ENCODE results near the gene KLB.

The KLB gene

DNA sequence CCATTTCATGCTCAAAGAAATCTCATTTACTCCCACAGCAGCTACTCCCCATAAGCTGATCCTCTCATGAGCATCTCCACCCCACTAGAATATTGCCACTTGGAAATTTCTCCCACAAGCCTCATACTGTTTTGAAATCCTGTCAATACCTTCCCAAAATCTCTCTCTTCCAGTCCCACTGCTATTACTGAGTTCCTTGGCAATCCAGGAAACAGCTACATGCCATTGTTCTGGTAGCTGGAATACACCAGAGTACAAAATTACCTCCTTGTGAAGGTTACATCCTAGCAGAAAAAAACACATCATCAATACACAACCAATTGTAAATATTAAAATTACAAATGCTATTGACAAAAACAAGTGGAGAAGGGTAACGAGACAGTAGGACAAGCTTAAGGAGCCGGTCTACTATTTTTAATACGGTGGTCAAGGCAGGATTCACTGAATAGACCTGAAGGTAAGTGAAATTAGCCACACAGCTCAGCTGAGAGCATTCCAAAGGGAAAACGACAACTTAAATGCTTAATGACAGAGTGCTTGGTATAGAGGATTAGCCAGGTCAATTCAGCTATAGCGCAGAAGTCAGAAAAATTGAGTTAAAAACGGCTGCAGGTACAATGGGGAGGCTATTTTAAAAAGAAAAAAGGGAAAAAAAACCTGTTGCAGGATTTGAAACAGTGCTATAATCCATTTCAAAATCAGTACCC lies 45.6 kb downstream of the KLB start:
- H4K12ac ChIP-seq (ENCODE audit: low read depth, low read length), result no peak overlapping the region
- H3K14ac ChIP-seq (ENCODE audit: low read length), result no peak overlapping the region
- no CpG with 5 or more reads among the region's 6 CpGs for WGBS (ENCODE audit: extremely low coverage, insufficient coverage, insufficient read length)
- no peaks in the 10 kb centered on the region for H3K4me1 ChIP-seq (ENCODE audit: control insufficient read depth in 1 of 2, insufficient read depth in 2 of 2, low read length in 2 of 2)
- H3K36me3 ChIP-seq (ENCODE audit: control insufficient read depth in 1 of 2, insufficient read depth in 2 of 2, low read length in 2 of 2), result peaks cover 16 to 39% of the 10 kb centered on the region in 2 experiments
- H4K91ac ChIP-seq (ENCODE audit: low read depth, low read length), result no peak overlapping the region
- no peak overlapping the region for H3K18ac ChIP-seq (ENCODE audit: low read length)
- H2BK120ac ChIP-seq (ENCODE audit: insufficient read depth, low read length, poor library complexity), result no peak overlapping the region
- H2BK12ac ChIP-seq (ENCODE audit: low read length), result no peak overlapping the region
- H2AFZ ChIP-seq (ENCODE audit: insufficient read depth, low read length, poor library complexity), result no peak overlapping the region
- H3K9me3 ChIP-seq (ENCODE audit: insufficient read depth, low read depth, low read length), result no peaks in the 10 kb centered on the region
- no peak overlapping the region for H3K27ac ChIP-seq (ENCODE audit: low read depth, low read length)
- H2BK5ac ChIP-seq (ENCODE audit: low read depth, low read length, poor library complexity), result no peak overlapping the region
- no peak overlapping the region for H2AK5ac ChIP-seq (ENCODE audit: low read length)
- H3K9ac ChIP-seq (ENCODE audit: low read length), result no peak overlapping the region
- H3K4ac ChIP-seq (ENCODE audit: low read depth, low read length), result no peak overlapping the region
- no peak overlapping the region for H3K4me3 ChIP-seq (ENCODE audit: low read depth, low read length)
- DNase-seq, result no peak
- no peak overlapping the region for H4K8ac ChIP-seq (ENCODE audit: low read depth, low read length)
- H3K23ac ChIP-seq (ENCODE audit: low read length), result no peak overlapping the region
- no peaks in the 10 kb centered on the region for H3K27me3 ChIP-seq (ENCODE audit: insufficient read depth, low read length)
- H3K79me1 ChIP-seq (ENCODE audit: low read length), result no peaks in the 10 kb centered on the region
- no peak overlapping the region for H3K4me2 ChIP-seq (ENCODE audit: low read length)
- peaks cover 2% of the 10 kb centered on the region for H3K79me2 ChIP-seq (ENCODE audit: control insufficient read depth, insufficient read depth, low read length, poor library complexity)

GRCh38 chr4:39452860-39453587 lies 46.3 kb downstream of the KLB start:
- WGBS (ENCODE audit: extremely low coverage, insufficient coverage, insufficient read length), result 100% methylated on average over 2 of the region's 11 CpGs
- Histone ChIP-seq H3K27ac (ENCODE audit: low read depth, low read length) (no peak overlapping the region), H3K27me3 (ENCODE audit: insufficient read depth, low read length) (no peaks in the 10 kb centered on the region), H4K8ac (ENCODE audit: low read depth, low read length) (no peak overlapping the region), H2BK120ac (ENCODE audit: insufficient read depth, low read length, poor library complexity) (no peak overlapping the region), H2AK5ac (ENCODE audit: low read length) (no peak overlapping the region), H4K12ac (ENCODE audit: low read depth, low read length) (no peak overlapping the region), H4K91ac (ENCODE audit: low read depth, low read length) (no peak overlapping the region), H3K79me1 (ENCODE audit: low read length) (no peaks in the 10 kb centered on the region), H3K23ac (ENCODE audit: low read length) (no peak overlapping the region), H3K4me3 (ENCODE audit: low read depth, low read length) (no peak overlapping the region), H3K36me3 (ENCODE audit: control insufficient read depth in 1 of 2, insufficient read depth in 2 of 2, low read length in 2 of 2) (peaks cover 16 to 42% of the 10 kb centered on the region in 2 experiments), H3K9ac (ENCODE audit: low read length) (no peak overlapping the region), H3K4ac (ENCODE audit: low read depth, low read length) (no peak overlapping the region), H2BK12ac (ENCODE audit: low read length) (no peak overlapping the region), H3K18ac (ENCODE audit: low read length) (no peak overlapping the region), H3K9me3 (ENCODE audit: insufficient read depth, low read depth, low read length) (no peaks in the 10 kb centered on the region), H3K79me2 (ENCODE audit: control insufficient read depth, insufficient read depth, low read length, poor library complexity) (peaks cover 2% of the 10 kb centered on the region), H3K14ac (ENCODE audit: low read length) (no peak overlapping the region), H2BK5ac (ENCODE audit: low read depth, low read length, poor library complexity) (no peak overlapping the region), H2AFZ (ENCODE audit: insufficient read depth, low read length, poor library complexity) (no peak overlapping the region), H3K4me2 (ENCODE audit: low read length) (no peak overlapping the region), H3K4me1 (ENCODE audit: control insufficient read depth in 1 of 2, insufficient read depth in 2 of 2, low read length in 2 of 2) (no peaks in the 10 kb centered on the region)
- no peak for DNase-seq

GRCh38 chr4:39453738-39454137 lies 47.0 kb downstream of the KLB start:
- H3K4me3 ChIP-seq (ENCODE audit: low read depth, low read length), result no peak overlapping the region
- H3K9ac ChIP-seq (ENCODE audit: low read length), result no peak overlapping the region
- H3K4me1 ChIP-seq (ENCODE audit: control insufficient read depth in 1 of 2, insufficient read depth in 2 of 2, low read length in 2 of 2), result no peaks in the 10 kb centered on the region
- H4K8ac ChIP-seq (ENCODE audit: low read depth, low read length), result no peak overlapping the region
- H3K79me1 ChIP-seq (ENCODE audit: low read length), result peaks cover 5% of the 10 kb centered on the region
- peaks cover 16 to 42% of the 10 kb centered on the region in 2 experiments for H3K36me3 ChIP-seq (ENCODE audit: control insufficient read depth in 1 of 2, insufficient read depth in 2 of 2, low read length in 2 of 2)
- no peak overlapping the region for H3K14ac ChIP-seq (ENCODE audit: low read length)
- no peaks in the 10 kb centered on the region for H3K27me3 ChIP-seq (ENCODE audit: insufficient read depth, low read length)
- H3K4ac ChIP-seq (ENCODE audit: low read depth, low read length), result no peak overlapping the region
- no peak overlapping the region for H2BK12ac ChIP-seq (ENCODE audit: low read length)
- peaks cover 7% of the 10 kb centered on the region for H3K79me2 ChIP-seq (ENCODE audit: control insufficient read depth, insufficient read depth, low read length, poor library complexity)
- no peak overlapping the region for H3K4me2 ChIP-seq (ENCODE audit: low read length)
- no peak overlapping the region for H3K27ac ChIP-seq (ENCODE audit: low read depth, low read length)
- DNase-seq, result no peak
- no peak overlapping the region for H2BK120ac ChIP-seq (ENCODE audit: insufficient read depth, low read length, poor library complexity)
- WGBS (ENCODE audit: extremely low coverage, insufficient coverage, insufficient read length), result no CpG with 5 or more reads among the region's 2 CpGs
- no peak overlapping the region for H4K91ac ChIP-seq (ENCODE audit: low read depth, low read length)
- H3K23ac ChIP-seq (ENCODE audit: low read length), result no peak overlapping the region
- H3K9me3 ChIP-seq (ENCODE audit: insufficient read depth, low read depth, low read length), result no peaks in the 10 kb centered on the region
- H2AK5ac ChIP-seq (ENCODE audit: low read length), result no peak overlapping the region
- H3K18ac ChIP-seq (ENCODE audit: low read length), result no peak overlapping the region
- no peak overlapping the region for H2BK5ac ChIP-seq (ENCODE audit: low read depth, low read length, poor library complexity)
- no peak overlapping the region for H2AFZ ChIP-seq (ENCODE audit: insufficient read depth, low read length, poor library complexity)
- no peak overlapping the region for H4K12ac ChIP-seq (ENCODE audit: low read depth, low read length)

GRCh38 chr4:39455486-39455885 lies 48.8 kb downstream of the KLB start:
- Histone ChIP-seq H3K9me3 (ENCODE audit: insufficient read depth, low read depth, low read length) (no peaks in the 10 kb centered on the region), H3K14ac (ENCODE audit: low read length) (no peak overlapping the region), H4K8ac (ENCODE audit: low read depth, low read length) (no peak overlapping the region), H3K18ac (ENCODE audit: low read length) (no peak overlapping the region), H2BK120ac (ENCODE audit: insufficient read depth, low read length, poor library complexity) (no peak overlapping the region), H2BK12ac (ENCODE audit: low read length) (no peak overlapping the region), H4K12ac (ENCODE audit: low read depth, low read length) (no peak overlapping the region), H2AFZ (ENCODE audit: insufficient read depth, low read length, poor library complexity) (no peak overlapping the region), H2AK5ac (ENCODE audit: low read length) (no peak overlapping the region), H3K9ac (ENCODE audit: low read length) (no peak overlapping the region), H3K23ac (ENCODE audit: low read length) (no peak overlapping the region), H4K91ac (ENCODE audit: low read depth, low read length) (no peak overlapping the region), H3K4ac (ENCODE audit: low read depth, low read length) (no peak overlapping the region), H3K79me2 (ENCODE audit: control insufficient read depth, insufficient read depth, low read length, poor library complexity) (peaks cover 7% of the 10 kb centered on the region), H3K4me3 (ENCODE audit: low read depth, low read length) (no peak overlapping the region), H3K4me2 (ENCODE audit: low read length) (no peak overlapping the region), H3K36me3 (ENCODE audit: control insufficient read depth in 1 of 2, insufficient read depth in 2 of 2, low read length in 2 of 2) (peaks cover 16 to 42% of the 10 kb centered on the region in 2 experiments), H3K27me3 (ENCODE audit: insufficient read depth, low read length) (no peaks in the 10 kb centered on the region), H3K4me1 (ENCODE audit: control insufficient read depth in 1 of 2, insufficient read depth in 2 of 2, low read length in 2 of 2) (no peaks in the 10 kb centered on the region), H2BK5ac (ENCODE audit: low read depth, low read length, poor library complexity) (no peak overlapping the region), H3K27ac (ENCODE audit: low read depth, low read length) (no peak overlapping the region), H3K79me1 (ENCODE audit: low read length) (peaks cover 5% of the 10 kb centered on the region)
- DNase-seq, result no peak
- WGBS (ENCODE audit: extremely low coverage, insufficient coverage, insufficient read length), result no CpG with 5 or more reads among the region's 6 CpGs
